Measurements from ENCODE around the gene NDE1. TPM values are rescaled to one million over a fixed set of nuclear protein-coding genes. Genes with fewer than 3 reads are reported as not detected.
A peak's percentile ranks its signal among the peaks of the same experiment; 100 is the strongest.
"Not testable (repeated sequence)": the region's sequence is repeated elsewhere in the genome, so short reads cannot be mapped to it uniquely, and the experiment has no call there.

Gene NDE1
- total and polyA plus RNA-seq, 5 donors from 2014 or later = 32.5 to 146 (median 43.1) TPM

DNA sequence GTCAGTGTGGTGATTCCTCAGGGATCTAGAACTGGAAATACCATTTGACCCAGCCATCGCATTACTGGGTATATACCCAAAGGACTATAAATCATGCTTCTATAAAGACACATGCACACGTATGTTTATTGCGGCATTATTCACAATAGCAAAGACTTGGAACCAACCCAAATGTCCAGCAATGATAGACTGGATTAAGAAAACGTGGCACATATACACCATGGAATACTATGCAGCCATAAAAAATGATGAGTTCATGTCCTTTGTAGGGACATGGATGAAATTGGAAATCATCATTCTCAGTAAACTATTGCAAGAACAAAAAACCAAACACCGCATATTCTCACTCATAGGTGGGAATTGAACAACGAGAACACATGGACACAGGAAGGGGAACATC, 5.5 kb downstream of the NDE1 start:
- not testable (repeated sequence) for H3K27ac ChIP-seq (ENCODE audit: insufficient read depth, low read length, poor library complexity, severe bottlenecking); H3K9me3 Mint-ChIP-seq; H3K9me3 ChIP-seq (ENCODE audit: control insufficient read depth in 2 of 2, low read length in 2 of 2); DNase-seq; H3K4me3 ChIP-seq (ENCODE audit: low read depth, low read length); H3K27ac Mint-ChIP-seq; H3K27me3 Mint-ChIP-seq; H3K27me3 ChIP-seq (ENCODE audit: control insufficient read depth, insufficient read depth, low read length); ATAC-seq (ENCODE audit: low read depth in 2 of 2)
- H3K4me3 Mint-ChIP-seq = peak overlapping the region in 2 of 4 donors; percentile 20 to 32
- Histone ChIP-seq H3K36me3 (ENCODE audit: control insufficient read depth, insufficient read depth, low read length) (peaks cover 19% of the 10 kb centered on the region), H3K4me1 (ENCODE audit: control insufficient read depth, insufficient read depth, low read length, poor library complexity, severe bottlenecking) (peaks cover 53% of the 10 kb centered on the region)
- peaks cover 11% of the 10 kb centered on the region for H3K36me3 Mint-ChIP-seq
- H3K4me1 Mint-ChIP-seq = peaks cover 15 to 87% (median 47%) of the 10 kb centered on the region in 4 donors

DNA sequence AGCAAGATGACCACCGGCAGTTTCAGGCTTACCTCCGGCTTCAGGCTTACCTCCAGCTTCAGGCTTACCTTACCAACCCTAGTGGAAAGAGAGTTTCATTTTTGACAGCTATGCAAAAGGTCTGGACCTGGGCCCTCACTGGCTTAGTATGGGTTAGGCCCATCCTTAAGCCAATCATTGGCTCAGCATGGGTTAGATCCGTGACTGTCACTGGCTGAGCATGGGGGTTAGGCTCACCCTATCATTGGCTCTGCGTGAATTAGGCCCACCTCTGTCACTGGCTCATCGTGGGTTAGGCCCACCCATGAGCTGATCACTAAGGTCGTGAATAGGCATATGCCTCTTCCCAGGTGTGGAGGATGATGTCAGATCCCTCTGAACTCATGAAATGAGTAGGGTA, 8.1 kb downstream of the NDE1 start:
- Histone ChIP-seq H3K27me3 (ENCODE audit: control insufficient read depth, insufficient read depth, low read length) (no peaks in the 10 kb centered on the region), H3K36me3 (ENCODE audit: control insufficient read depth, insufficient read depth, low read length) (peaks cover 20% of the 10 kb centered on the region), H3K9me3 (ENCODE audit: control insufficient read depth in 2 of 2, low read length in 2 of 2) (no peaks in the 10 kb centered on the region), H3K4me1 (ENCODE audit: control insufficient read depth, insufficient read depth, low read length, poor library complexity, severe bottlenecking) (peaks cover 29% of the 10 kb centered on the region), H3K4me3 (ENCODE audit: low read depth, low read length) (peak overlapping the region; percentile 51), H3K27ac (ENCODE audit: insufficient read depth, low read length, poor library complexity, severe bottlenecking) (peak overlapping the region; percentile 51)
- Mint-ChIP-seq H3K36me3 (peaks cover 20% of the 10 kb centered on the region), H3K27me3 (no peaks in the 10 kb centered on the region), H3K4me3 (peak overlapping the region in 3 of 4 donors; percentile 28 to 73 (median 53)), H3K9me3 (peaks cover 0 to 2% (median 0%) of the 10 kb centered on the region in 7 donors), H3K27ac (peak overlapping the region; percentile 78 to 95 (median 95)), H3K4me1 (peaks cover 18 to 84% (median 52%) of the 10 kb centered on the region in 4 donors)
- DNase-seq (no peak), ATAC-seq (ENCODE audit: low read depth in 2 of 2) (no peak)

DNA sequence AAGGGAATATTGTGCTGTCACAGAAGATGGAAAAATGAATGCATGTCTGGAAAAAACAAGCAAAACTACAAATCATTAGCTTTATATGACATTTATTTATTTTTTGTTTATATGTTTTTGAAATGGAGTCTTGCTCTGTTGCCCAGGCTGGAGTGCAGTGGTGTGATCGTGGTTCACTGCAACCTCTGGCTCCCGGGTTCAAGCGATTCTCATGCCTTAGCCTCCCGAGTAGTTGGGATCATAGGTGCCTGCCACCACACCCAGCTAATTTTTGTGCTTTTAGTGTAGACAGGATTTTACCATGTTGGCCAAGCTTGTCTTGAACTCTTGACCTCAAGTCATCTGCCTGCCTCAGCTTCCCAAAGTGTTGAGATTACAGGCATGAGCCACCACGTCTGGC, 8.5 kb downstream of the NDE1 start:
- Histone ChIP-seq H3K27me3 (ENCODE audit: control insufficient read depth, insufficient read depth, low read length) (no peaks in the 10 kb centered on the region), H3K4me3 (ENCODE audit: low read depth, low read length) (peak overlapping the region; percentile 51), H3K9me3 (ENCODE audit: control insufficient read depth in 2 of 2, low read length in 2 of 2) (no peaks in the 10 kb centered on the region), H3K27ac (ENCODE audit: insufficient read depth, low read length, poor library complexity, severe bottlenecking) (peak overlapping the region; percentile 51), H3K4me1 (ENCODE audit: control insufficient read depth, insufficient read depth, low read length, poor library complexity, severe bottlenecking) (peaks cover 27% of the 10 kb centered on the region), H3K36me3 (ENCODE audit: control insufficient read depth, insufficient read depth, low read length) (peaks cover 16% of the 10 kb centered on the region)
- ATAC-seq (ENCODE audit: low read depth in 2 of 2) (no peak), DNase-seq (no peak)
- Mint-ChIP-seq H3K27ac (peak overlapping the region; percentile 91 to 95 (median 95)), H3K4me1 (peaks cover 18 to 82% (median 50%) of the 10 kb centered on the region in 4 donors), H3K27me3 (no peaks in the 10 kb centered on the region), H3K36me3 (peaks cover 19% of the 10 kb centered on the region), H3K9me3 (peaks cover 0 to 2% (median 0%) of the 10 kb centered on the region in 7 donors), H3K4me3 (peak overlapping the region; percentile 58 to 88 (median 80))

DNA sequence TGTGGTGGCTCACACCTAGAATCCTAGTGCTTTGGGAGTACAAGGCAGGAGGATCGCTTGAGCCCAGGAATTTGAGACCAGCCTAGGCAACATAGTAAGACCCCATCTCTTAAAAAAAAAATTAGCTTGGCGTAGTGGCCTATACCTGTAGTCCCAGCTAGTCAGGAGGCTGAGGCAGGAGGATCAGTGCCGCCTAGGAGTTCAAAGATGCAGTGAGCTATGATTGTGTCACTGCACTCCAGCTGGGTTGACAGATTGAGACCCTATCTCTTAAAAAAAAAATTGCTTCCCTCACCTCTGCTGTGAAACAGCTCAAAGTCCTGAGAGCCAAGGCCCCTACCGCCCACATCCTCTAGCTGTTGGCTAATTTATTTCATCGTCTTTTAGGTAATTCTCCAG, 10.2 kb downstream of the NDE1 start:
- H3K9me3 ChIP-seq (ENCODE audit: control insufficient read depth in 2 of 2, low read length in 2 of 2) = no peaks in the 10 kb centered on the region
- peaks cover 19% of the 10 kb centered on the region for H3K36me3 Mint-ChIP-seq
- no peaks in the 10 kb centered on the region for H3K27me3 Mint-ChIP-seq

DNA sequence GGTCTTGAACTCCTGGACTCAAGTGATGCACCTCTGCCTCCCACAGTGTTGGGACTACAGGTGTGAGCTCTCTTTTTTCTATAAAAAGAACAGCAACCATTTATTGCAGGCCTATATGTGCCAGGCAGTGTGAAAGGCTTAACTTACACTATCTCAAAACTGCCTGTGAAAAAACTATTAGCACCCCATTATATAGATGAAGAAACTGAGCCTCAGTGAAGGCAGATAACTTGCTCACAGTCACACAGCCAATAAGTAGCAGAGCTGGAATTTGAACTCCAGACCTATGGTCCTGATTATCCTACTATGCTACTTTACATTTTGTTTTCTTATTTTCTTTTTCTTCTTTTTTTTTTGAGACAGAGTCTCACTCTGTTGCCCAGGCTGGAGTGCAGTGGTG, 15.1 kb downstream of the NDE1 start:
- Mint-ChIP-seq H3K4me3 (no peak overlapping the region), H3K4me1 (peaks cover 4 to 30% (median 21%) of the 10 kb centered on the region in 4 donors), H3K9me3 (no peaks in the 10 kb centered on the region), H3K27ac (no peak overlapping the region), H3K27me3 (no peaks in the 10 kb centered on the region), H3K36me3 (peaks cover 27% of the 10 kb centered on the region)
- Histone ChIP-seq H3K4me1 (ENCODE audit: control insufficient read depth, insufficient read depth, low read length, poor library complexity, severe bottlenecking) (peaks cover 6% of the 10 kb centered on the region), H3K27ac (ENCODE audit: insufficient read depth, low read length, poor library complexity, severe bottlenecking) (no peak overlapping the region), H3K36me3 (ENCODE audit: control insufficient read depth, insufficient read depth, low read length) (peaks cover 56% of the 10 kb centered on the region), H3K9me3 (ENCODE audit: control insufficient read depth in 2 of 2, low read length in 2 of 2) (no peaks in the 10 kb centered on the region), H3K4me3 (ENCODE audit: low read depth, low read length) (no peak overlapping the region), H3K27me3 (ENCODE audit: control insufficient read depth, insufficient read depth, low read length) (no peaks in the 10 kb centered on the region)
- no peak for DNase-seq
- ATAC-seq (ENCODE audit: low read depth in 2 of 2) = no peak

More for the DNA sequence above, 10.2 kb downstream of the NDE1 start:
- Mint-ChIP-seq H3K4me1 (peaks cover 18 to 70% (median 49%) of the 10 kb centered on the region in 4 donors), H3K9me3 (peaks cover 0 to 2% (median 0%) of the 10 kb centered on the region in 7 donors), H3K27ac (peak overlapping the region; percentile 89 to 95 (median 94)), H3K4me3 (peak overlapping the region in 2 of 4 donors; percentile 31 to 36)
- peaks cover 20% of the 10 kb centered on the region for H3K4me1 ChIP-seq (ENCODE audit: control insufficient read depth, insufficient read depth, low read length, poor library complexity, severe bottlenecking)
- peaks cover 18% of the 10 kb centered on the region for H3K36me3 ChIP-seq (ENCODE audit: control insufficient read depth, insufficient read depth, low read length)
- ATAC-seq (ENCODE audit: low read depth in 2 of 2) = no peak
- H3K27ac ChIP-seq (ENCODE audit: insufficient read depth, low read length, poor library complexity, severe bottlenecking) = peak overlapping the region; percentile 51
- H3K27me3 ChIP-seq (ENCODE audit: control insufficient read depth, insufficient read depth, low read length) = no peaks in the 10 kb centered on the region
- no peak for DNase-seq
- no peak overlapping the region for H3K4me3 ChIP-seq (ENCODE audit: low read depth, low read length)

DNA sequence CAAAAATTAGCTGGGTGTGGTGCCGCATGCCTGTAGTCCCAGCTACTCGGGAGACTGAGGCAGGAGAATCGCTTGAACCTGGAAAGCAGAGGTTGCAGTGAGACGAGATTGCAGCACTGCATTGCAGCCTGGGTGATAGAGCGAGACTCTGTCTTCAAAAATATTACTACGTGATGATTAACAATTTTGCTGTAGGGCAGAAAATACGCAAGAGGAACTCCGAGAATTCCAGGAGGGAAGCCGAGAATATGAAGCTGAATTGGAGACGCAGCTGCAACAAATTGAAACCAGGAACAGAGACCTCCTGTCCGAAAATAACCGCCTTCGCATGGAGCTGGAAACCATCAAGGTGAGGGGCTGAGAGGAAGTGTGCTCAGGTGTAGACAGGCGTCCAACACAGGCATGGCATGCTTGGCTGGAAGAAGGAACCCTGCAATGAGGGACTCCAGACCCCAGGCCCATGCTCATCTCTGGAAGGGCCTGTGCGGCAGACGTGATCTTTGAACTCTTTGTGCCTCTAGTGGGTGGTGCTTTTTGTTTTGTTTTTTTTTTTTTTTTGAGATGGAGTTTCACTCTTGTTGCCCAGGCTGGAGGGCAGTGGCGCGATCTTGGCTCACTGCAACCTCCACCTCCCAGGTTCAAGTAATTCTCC, 17.2 kb downstream of the NDE1 start:
- ATAC-seq (ENCODE audit: low read depth in 2 of 2) = no peak
- H3K4me3 Mint-ChIP-seq = no peak overlapping the region

DNA sequence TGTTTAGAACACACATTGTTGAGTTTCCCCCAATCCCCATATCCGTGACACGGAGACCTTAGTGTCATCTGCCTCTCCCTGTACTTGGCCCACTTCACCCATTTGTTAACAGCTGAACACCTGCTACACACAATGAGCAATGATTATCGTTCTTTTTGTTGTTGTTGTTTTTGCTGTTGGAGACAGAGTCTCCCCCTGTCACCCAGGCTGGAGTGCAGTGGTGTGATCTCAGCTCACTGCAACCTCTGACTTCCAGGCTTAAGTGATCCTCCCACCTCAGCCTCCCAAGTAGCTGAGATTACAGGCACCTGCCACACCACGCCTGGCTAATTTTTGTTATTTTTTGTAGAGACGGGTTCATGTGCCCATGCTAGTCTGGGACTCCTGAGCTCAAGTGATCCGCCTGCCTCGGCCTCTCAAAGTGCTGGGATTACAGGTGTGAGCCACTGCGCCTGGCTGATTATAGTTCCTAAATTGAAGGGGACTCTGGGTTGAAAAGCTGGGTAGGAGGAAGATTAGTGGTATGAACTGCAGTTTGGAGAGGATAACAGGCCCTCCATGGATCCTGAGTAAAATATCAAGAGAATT, 21.6 kb downstream of the NDE1 start:
- Histone ChIP-seq H3K27ac (ENCODE audit: insufficient read depth, low read length, poor library complexity, severe bottlenecking) (peak overlapping the region; percentile 92), H3K9me3 (ENCODE audit: control insufficient read depth in 2 of 2, low read length in 2 of 2) (no peaks in the 10 kb centered on the region), H3K4me1 (ENCODE audit: control insufficient read depth, insufficient read depth, low read length, poor library complexity, severe bottlenecking) (peaks cover 21% of the 10 kb centered on the region), H3K27me3 (ENCODE audit: control insufficient read depth, insufficient read depth, low read length) (no peaks in the 10 kb centered on the region), H3K4me3 (ENCODE audit: low read depth, low read length) (no peak overlapping the region), H3K36me3 (ENCODE audit: control insufficient read depth, insufficient read depth, low read length) (peaks cover 46% of the 10 kb centered on the region)
- ATAC-seq (ENCODE audit: low read depth in 2 of 2) (no peak), DNase-seq (no peak)
- Mint-ChIP-seq H3K4me1 (peaks cover 6 to 60% (median 31%) of the 10 kb centered on the region in 4 donors), H3K9me3 (no peaks in the 10 kb centered on the region), H3K4me3 (peak overlapping the region in 1 of 4 donors; percentile 38), H3K36me3 (peaks cover 28% of the 10 kb centered on the region), H3K27me3 (no peaks in the 10 kb centered on the region), H3K27ac (peak overlapping the region; percentile 94 to 96 (median 96))

More for the DNA sequence above, 17.2 kb downstream of the NDE1 start:
- no peaks in the 10 kb centered on the region for H3K27me3 Mint-ChIP-seq
- H3K4me1 ChIP-seq (ENCODE audit: control insufficient read depth, insufficient read depth, low read length, poor library complexity, severe bottlenecking) = peaks cover under 1% of the 10 kb centered on the region
- peak overlapping the region in 1 of 3 donors; percentile 89 for H3K27ac Mint-ChIP-seq
- peaks cover 20% of the 10 kb centered on the region for H3K36me3 Mint-ChIP-seq
- peaks cover 66% of the 10 kb centered on the region for H3K36me3 ChIP-seq (ENCODE audit: control insufficient read depth, insufficient read depth, low read length)
- H3K4me1 Mint-ChIP-seq = peaks cover 0 to 29% (median 18%) of the 10 kb centered on the region in 4 donors
- no peaks in the 10 kb centered on the region for H3K9me3 Mint-ChIP-seq
- no peak overlapping the region for H3K27ac ChIP-seq (ENCODE audit: insufficient read depth, low read length, poor library complexity, severe bottlenecking)
- H3K4me3 ChIP-seq (ENCODE audit: low read depth, low read length) = no peak overlapping the region
- no peaks in the 10 kb centered on the region for H3K27me3 ChIP-seq (ENCODE audit: control insufficient read depth, insufficient read depth, low read length)
- no peak for DNase-seq
- H3K9me3 ChIP-seq (ENCODE audit: control insufficient read depth in 2 of 2, low read length in 2 of 2) = no peaks in the 10 kb centered on the region
